Measurements from ENCODE around the gene DEPDC1B. TPM values are rescaled to one million over a fixed set of nuclear protein-coding genes. Genes with fewer than 3 reads are reported as not detected.

Gene DEPDC1B
- total and polyA plus RNA-seq, 4 donors = 0.55 to 3.1 (median 0.70) TPM

- ATAC-seq (ENCODE audit: insufficient read depth, low FRiP score) = no peak
- no peaks in the 10 kb centered on the region for H3K9me3 ChIP-seq (ENCODE audit: control insufficient read depth in 4 of 4, insufficient read depth in 3 of 4, low read length in 3 of 4)
- no peaks in the 10 kb centered on the region for H3K27me3 ChIP-seq (ENCODE audit: control insufficient read depth in 3 of 3, insufficient read depth in 3 of 3, low read length in 2 of 3)
- no peak overlapping the region for H3K27ac ChIP-seq (ENCODE audit: low read depth in 1 of 2, low read length in 1 of 2)
- no peaks in the 10 kb centered on the region for H3K36me3 ChIP-seq (ENCODE audit: control insufficient read depth in 4 of 4, insufficient read depth in 4 of 4, low read length in 4 of 4)
- no peaks in the 10 kb centered on the region for H3K4me1 ChIP-seq (ENCODE audit: control insufficient read depth in 5 of 5, insufficient read depth in 5 of 5, low read length in 5 of 5)
- no peak overlapping the region for H3K4me3 ChIP-seq
- no peak for TF ChIP-seq CTCF (IDR thresholded peaks at IDR 0.05; ENCODE audit: control extremely low read depth, extremely low read depth)
- WGBS, 2 donors = 20 to 24% methylated on average over 1 of the region's 1 CpG
- H3K9ac ChIP-seq (ENCODE audit: insufficient read depth in 1 of 2, low read length in 2 of 2) = no peak overlapping the region
- DNase-seq = peak in 2 of 3 donors; percentile 17 to 42
These were observed 50.6 kb downstream of the DEPDC1B start for GRCh38 chr5:60649288-60649917.

- ATAC-seq (ENCODE audit: insufficient read depth, low FRiP score) (no peak), DNase-seq (no peak)
- no peaks in the 10 kb centered on the region for H3K27me3 ChIP-seq (ENCODE audit: control insufficient read depth in 3 of 3, insufficient read depth in 3 of 3, low read length in 2 of 3)
- TF ChIP-seq CTCF (IDR thresholded peaks at IDR 0.05; ENCODE audit: control extremely low read depth, extremely low read depth) = no peak
- H3K4me3 ChIP-seq = no peak overlapping the region
- H3K4me1 ChIP-seq (ENCODE audit: control insufficient read depth in 5 of 5, insufficient read depth in 5 of 5, low read length in 5 of 5) = no peaks in the 10 kb centered on the region
- H3K36me3 ChIP-seq (ENCODE audit: control insufficient read depth in 4 of 4, insufficient read depth in 4 of 4, low read length in 4 of 4) = no peaks in the 10 kb centered on the region
- no peak overlapping the region for H3K9ac ChIP-seq (ENCODE audit: insufficient read depth in 1 of 2, low read length in 2 of 2)
- 76 to 80% methylated on average over 2 of the region's 2 CpGs for WGBS, 2 donors
- no peak overlapping the region for H3K27ac ChIP-seq (ENCODE audit: low read depth in 1 of 2, low read length in 1 of 2)
- H3K9me3 ChIP-seq (ENCODE audit: control insufficient read depth in 4 of 4, insufficient read depth in 3 of 4, low read length in 3 of 4) = no peaks in the 10 kb centered on the region
These were observed 51.8 kb downstream of the DEPDC1B start for GRCh38 chr5:60648175-60648574.

- H3K36me3 ChIP-seq (ENCODE audit: control insufficient read depth in 4 of 4, insufficient read depth in 4 of 4, low read length in 4 of 4) = no peaks in the 10 kb centered on the region
- no peak overlapping the region for H3K9ac ChIP-seq (ENCODE audit: insufficient read depth in 1 of 2, low read length in 2 of 2)
- no peak overlapping the region for H3K27ac ChIP-seq (ENCODE audit: low read depth in 1 of 2, low read length in 1 of 2)
- H3K27me3 ChIP-seq (ENCODE audit: control insufficient read depth in 3 of 3, insufficient read depth in 3 of 3, low read length in 2 of 3) = no peaks in the 10 kb centered on the region
- no peaks in the 10 kb centered on the region for H3K9me3 ChIP-seq (ENCODE audit: control insufficient read depth in 4 of 4, insufficient read depth in 3 of 4, low read length in 3 of 4)
- ATAC-seq (ENCODE audit: insufficient read depth, low FRiP score) (no peak), DNase-seq (no peak)
- no peak for TF ChIP-seq CTCF (IDR thresholded peaks at IDR 0.05; ENCODE audit: control extremely low read depth, extremely low read depth)
- H3K4me3 ChIP-seq = no peak overlapping the region
- no peaks in the 10 kb centered on the region for H3K4me1 ChIP-seq (ENCODE audit: control insufficient read depth in 5 of 5, insufficient read depth in 5 of 5, low read length in 5 of 5)
- 99 to 100% methylated on average over 1 of the region's 1 CpG for WGBS, 2 donors
These were observed 59.1 kb downstream of the DEPDC1B start for GRCh38 chr5:60640901-60641300.

GRCh38 chr5:60639544-60639943 is 60.4 kb downstream of the DEPDC1B start:
- no peak for DNase-seq
- Histone ChIP-seq H3K4me3 (no peak overlapping the region), H3K9me3 (ENCODE audit: control insufficient read depth in 4 of 4, insufficient read depth in 3 of 4, low read length in 3 of 4) (no peaks in the 10 kb centered on the region), H3K27me3 (ENCODE audit: control insufficient read depth in 3 of 3, insufficient read depth in 3 of 3, low read length in 2 of 3) (no peaks in the 10 kb centered on the region), H3K4me1 (ENCODE audit: control insufficient read depth in 5 of 5, insufficient read depth in 5 of 5, low read length in 5 of 5) (no peaks in the 10 kb centered on the region), H3K36me3 (ENCODE audit: control insufficient read depth in 4 of 4, insufficient read depth in 4 of 4, low read length in 4 of 4) (no peaks in the 10 kb centered on the region), H3K27ac (ENCODE audit: low read depth in 1 of 2, low read length in 1 of 2) (no peak overlapping the region), H3K9ac (ENCODE audit: insufficient read depth in 1 of 2, low read length in 2 of 2) (no peak overlapping the region)
- TF ChIP-seq CTCF (IDR thresholded peaks at IDR 0.05; ENCODE audit: control extremely low read depth, extremely low read depth) = no peak
- no peak for ATAC-seq (ENCODE audit: insufficient read depth, low FRiP score)
- WGBS, 2 donors = 55 to 74% methylated on average over 1 of the region's 1 CpG

Measured in lung (tissue), 12 donors.